Endothelial cell of umbilical vein (primary cell): Measurements from ENCODE around the gene STOX1. TPM values are rescaled to one million over a fixed set of nuclear protein-coding genes. Genes with fewer than 3 reads are reported as not detected.

Source experiments
- BruUV-seq: library from RNA; stranded (reverse); fragments of 400-500 nt; replicated peaks from 2 replicates; lab custom pipeline; 2021; lab: Mats Ljungman, UMichigan
- CTCF ChIA-PET: fragments of 300-600, 350-600 bp; sonication (Branson Sonifier 250); formaldehyde crosslinking; loops from one replicate; lab custom pipeline; 2021; ENCODE audit warnings: antibody characterized with exemption, inconsistent platforms; lab: Charles Lee
- POLR2A ChIA-PET: fragments of 300-600, 350-600 bp; sonication (Branson Sonifier 250); formaldehyde crosslinking; loops from one replicate; lab custom pipeline; 2021; ENCODE audit warnings: antibody characterized with exemption, inconsistent platforms; lab: Charles Lee
- DNase-seq: peaks from one replicate; pipeline ENCODE4 v3.0.0-alpha.2; 2011; ENCODE audit warnings: low read depth, low spot score
- FAIRE-seq: peaks from 2 replicates; lab custom pipeline; 2011; peaks lifted over from hg19 to GRCh38; lab: Jason Lieb, UNC
- H2AFZ ChIP-seq: 2 replicates; pipeline ENCODE4 v1.6.0; 2012; ENCODE audit warnings: low read depth, low read length, control low read depth, inconsistent platforms
- H3K27ac ChIP-seq: 2 replicates; pipeline ENCODE4 v1.5.1; 2011; ENCODE audit warnings: low read depth, mild to moderate bottlenecking, control low read depth, low read length, moderate library complexity; ENCODE audit not compliant: insufficient read depth
- H3K27me3 ChIP-seq, 2 experiments: 2 replicates each; pipeline versions ENCODE4 v1.6.0 to v1.6.1; 2011; ENCODE audit warnings: low read length in 2 of 2, mixed read lengths in 1 of 2; ENCODE audit not compliant: control insufficient read depth in 2 of 2, insufficient read depth in 2 of 2
- H3K36me3 ChIP-seq, 2 experiments: 2 replicates in 1 of 2; 3 replicates in 1 of 2; pipeline ENCODE4 v1.5.1; 2011; ENCODE audit warnings: low read length in 2 of 2, mild to moderate bottlenecking in 1 of 2, moderate library complexity in 1 of 2; ENCODE audit not compliant: control insufficient read depth in 2 of 2, insufficient read depth in 2 of 2; ENCODE audit errors: extremely low read depth in 1 of 2
- H3K4me1 ChIP-seq: 3 replicates; pipeline ENCODE4 v1.5.1; 2011; ENCODE audit warnings: mild to moderate bottlenecking, low read length; ENCODE audit not compliant: control insufficient read depth, insufficient read depth; ENCODE audit errors: extremely low read depth
- H3K4me2 ChIP-seq: 2 replicates; pipeline ENCODE4 v1.6.1; 2011; ENCODE audit warnings: low read length, control low read depth, mixed read lengths; ENCODE audit not compliant: insufficient read depth
- H3K4me3 ChIP-seq, 3 experiments: fragments of 200-600 bp in 1 of 3; sonication (generic), shearing (Covaris generic) in 1 of 3; replicated peaks in 1 of 3; 2 replicates each; pipeline ENCODE4 v1.5.1; 2011 to 2016; ENCODE audit warnings: control low read depth in 3 of 3, low read length in 3 of 3, mild to moderate bottlenecking in 2 of 3, inconsistent platforms in 1 of 3, low read depth in 1 of 3, moderate library complexity in 1 of 3; ENCODE audit not compliant: insufficient read depth in 1 of 3
- H3K79me2 ChIP-seq: 2 replicates; pipeline ENCODE4 v1.6.0; 2012; ENCODE audit warnings: low read length, inconsistent platforms; ENCODE audit not compliant: control insufficient read depth, insufficient read depth
- H3K9ac ChIP-seq: replicated peaks from 2 replicates; pipeline ENCODE3; 2011; ENCODE audit warnings: low read length, control low read depth; ENCODE audit not compliant: insufficient read depth; ENCODE audit errors: extremely low read depth
- H3K9me1 ChIP-seq: replicated peaks from 3 replicates; pipeline ENCODE4 v1.6.0; 2011; ENCODE audit warnings: mild to moderate bottlenecking, low read length; ENCODE audit not compliant: control insufficient read depth, insufficient read depth; ENCODE audit errors: extremely low read depth
- H3K9me3 ChIP-seq: replicated peaks from 2 replicates; pipeline ENCODE4 v1.5.1; 2012; ENCODE audit warnings: low read length, inconsistent platforms; ENCODE audit not compliant: control insufficient read depth, insufficient read depth
- H4K20me1 ChIP-seq: replicated peaks from 2 replicates; pipeline ENCODE3; 2011; ENCODE audit warnings: mild to moderate bottlenecking, low read length; ENCODE audit not compliant: control insufficient read depth, insufficient read depth; ENCODE audit errors: extremely low read depth
- EZH2 ChIP-seq: IDR thresholded peaks from 2 replicates; pipeline ENCODE4 v1.6.1; 2012; ENCODE audit warnings: borderline replicate concordance, low read depth, mild to moderate bottlenecking, moderate library complexity, low read length, inconsistent platforms; ENCODE audit not compliant: severe bottlenecking
- FOS ChIP-seq: IDR thresholded peaks from 2 replicates; pipeline ENCODE4 v1.6.1; 2011; ENCODE audit warnings: mild to moderate bottlenecking, low read length, moderate library complexity, borderline replicate concordance; ENCODE audit not compliant: insufficient read depth
- GATA2 ChIP-seq: IDR thresholded peaks from 2 replicates; pipeline ENCODE4 v1.7.0; 2011; ENCODE audit warnings: low read depth, mild to moderate bottlenecking, moderate library complexity, mixed read lengths, low read length; ENCODE audit not compliant: insufficient read length, insufficient read depth
- JUN ChIP-seq: IDR thresholded peaks from 2 replicates; pipeline ENCODE4 v1.6.1; 2011; ENCODE audit warnings: borderline replicate concordance, low read depth; ENCODE audit not compliant: insufficient read length, insufficient read depth
- MYC ChIP-seq: IDR thresholded peaks from one replicate; pipeline ENCODE4 v1.6.1; 2011; ENCODE audit warnings: mild to moderate bottlenecking, low read depth, low read length
- POLR2A ChIP-seq: IDR thresholded peaks from 2 replicates; pipeline ENCODE4 v1.6.1; 2012; ENCODE audit warnings: low read depth, mild to moderate bottlenecking, control low read depth, low read length
- POLR2AphosphoS5 ChIP-seq: IDR thresholded peaks from 2 replicates; pipeline ENCODE4 v1.6.1; 2012; ENCODE audit warnings: low read depth, mild to moderate bottlenecking, control low read depth, low read length, moderate library complexity; ENCODE audit not compliant: insufficient read depth
- dilution Hi-C: fragments of 300-500 bp; cut with MboI; formaldehyde crosslinking; loops from one replicate; pipeline ENCODE4 v1.15.0; 2019; ENCODE audit warnings: low sequenced_read_pairs; ENCODE audit not compliant: extremely low pct_ligation_motif_present
- intact Hi-C: fragments of 100-400 bp; cut with micrococcal nuclease; formaldehyde crosslinking; loops from one replicate; pipeline ENCODE4 v1.10.0; 2022
- polyA plus RNA-seq, 4 experiments: library from polyadenylated mRNA; depleted of rRNA in 3 of 4; stranded (reverse) in 3 of 4; unstranded in 1 of 4; fragments of >200 nt; gene quantifications; 2 replicates each; pipeline versions ENCODE4 v1.2.1 to v1.2.3, GENCODE V29; 2011 to 2012; ENCODE audit warnings: missing spikeins in 1 of 4
- total RNA-seq: library from RNA; stranded (reverse); gene quantifications from 2 replicates; pipeline ENCODE4 v1.2.3, GENCODE V29; 2021
- TF ChIP-seq, protein P1 (sequence below): IDR thresholded peaks from 2 replicates; pipeline ENCODE4 v1.6.1; 2011; ENCODE audit not compliant: insufficient read depth, insufficient read length
- TF ChIP-seq, protein P2 (sequence below), 2 donors: IDR thresholded peaks; 1 replicate in 1 of 2; 2 replicates in 1 of 2; pipeline ENCODE4 v1.5.1; 2011; ENCODE audit warnings: low read length in 2 of 2, mild to moderate bottlenecking in 2 of 2, moderate library complexity in 2 of 2, control low read depth in 1 of 2, inconsistent platforms in 1 of 2, low read depth in 1 of 2; ENCODE audit not compliant: insufficient read depth in 1 of 2; ENCODE audit errors: extremely low read depth in 1 of 2

Gene STOX1
- total and polyA plus RNA-seq, 2 donors (not counting 3 experiments of a cell fraction or from before 2014, with no cell fraction given), result 0.06 to 0.20 TPM

DNA sequence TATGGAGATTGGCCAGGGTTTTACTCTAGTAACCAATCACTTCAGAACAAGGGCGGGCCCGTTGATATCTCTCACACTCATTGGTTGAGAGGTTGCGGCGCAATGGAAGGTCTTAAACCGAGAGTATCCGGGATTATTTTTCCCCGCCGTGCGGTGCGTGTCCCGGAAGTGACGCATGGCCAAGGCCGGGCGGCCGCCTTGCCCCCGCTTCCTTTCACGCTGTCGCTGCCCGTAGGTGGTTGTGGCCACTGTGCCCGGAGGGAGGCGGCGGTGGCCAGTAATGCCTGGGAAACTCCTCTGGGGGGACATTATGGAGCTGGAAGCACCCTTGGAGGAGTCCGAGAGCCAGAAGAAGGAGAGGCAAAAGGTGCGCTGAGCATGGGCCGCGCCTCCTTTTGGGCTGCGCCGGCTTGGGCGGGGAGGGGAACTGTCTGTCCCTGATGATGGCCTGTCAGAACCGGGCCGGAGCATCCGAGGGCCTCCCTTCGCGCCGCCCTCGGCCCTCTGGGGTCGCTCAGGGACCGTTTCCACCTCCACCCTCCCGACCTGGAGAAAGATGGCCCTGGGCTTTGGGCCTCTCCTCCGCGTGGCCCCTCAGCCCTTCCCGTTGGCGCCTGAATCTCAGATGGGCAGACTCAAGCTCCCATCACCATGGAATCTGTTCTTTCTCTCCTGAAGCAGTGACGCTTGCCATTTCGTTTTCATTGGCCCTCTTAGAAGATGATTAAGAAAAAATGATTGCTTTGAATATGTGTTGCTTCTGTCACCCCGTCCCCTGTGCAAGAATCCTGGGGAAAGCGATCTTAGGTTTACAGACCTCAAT, 74.0 kb downstream of the STOX1 start, which contains the start of gene DDX50:
Gene DDX50 (plus strand): TSS at position 211 of the 823 bp plus-strand sequence. CDS start 70 bp downstream, at position 281.
- BruUV-seq, result TSS peak; percentile 78
- ChIA-PET CTCF (interaction anchor here (1.0 to 1.5 kb wide), 4 partner anchors 54 to 818 kb away, joined by 3 to 5 read pairs (median 3); partner anchors contain the start of genes DDX21 and RUFY2), POLR2A (interaction anchor here (0.6 to 1.4 kb wide), 2 partner anchors 12 to 113 kb away, joined by 3 read pairs; no protein-coding TSS in a partner anchor)
- Histone ChIP-seq H3K4me1 (peaks cover 14% of the 10 kb centered on the region), H3K79me2 (peaks cover 36% of the 10 kb centered on the region), H3K9me3 (no peaks in the 10 kb centered on the region), H3K4me2 (peak within 1 kb of the TSS; percentile 93), H3K4me3 (peak within 1 kb of the TSS; percentile 62 to 92 (median 79)), H2AFZ (peak within 1 kb of the TSS; percentile 84), H4K20me1 (no peaks in the 10 kb centered on the region), H3K36me3 (no peaks in the 10 kb centered on the region), H3K9me1 (no peaks in the 10 kb centered on the region), H3K27me3 (no peaks in the 10 kb centered on the region), H3K9ac (peak within 1 kb of the TSS; percentile 91), H3K27ac (peak within 1 kb of the TSS; percentile 94)
- DNase-seq, result peak; percentile 99
- intact Hi-C loops (loop anchor here (1.0 to 2.0 kb wide), 4 partner anchors 55 to 494 kb away; partner anchors contain the start of genes CCAR1, DDX21 and RUFY2), dilution Hi-C loops (no loop called here)
- FAIRE-seq, result peak; percentile 98
- TF ChIP-seq FOS (no peak), MYC (peak; percentile 28), POLR2AphosphoS5 (peak; percentile 93), POLR2A (peak; percentile 91), EZH2 (no peak), JUN (peak; percentile 33), GATA2 (no peak)
- TF ChIP-seq, protein P1, sequence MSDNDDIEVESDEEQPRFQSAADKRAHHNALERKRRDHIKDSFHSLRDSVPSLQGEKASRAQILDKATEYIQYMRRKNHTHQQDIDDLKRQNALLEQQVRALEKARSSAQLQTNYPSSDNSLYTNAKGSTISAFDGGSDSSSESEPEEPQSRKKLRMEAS, result peak; percentile 40
- TF ChIP-seq, protein P2, sequence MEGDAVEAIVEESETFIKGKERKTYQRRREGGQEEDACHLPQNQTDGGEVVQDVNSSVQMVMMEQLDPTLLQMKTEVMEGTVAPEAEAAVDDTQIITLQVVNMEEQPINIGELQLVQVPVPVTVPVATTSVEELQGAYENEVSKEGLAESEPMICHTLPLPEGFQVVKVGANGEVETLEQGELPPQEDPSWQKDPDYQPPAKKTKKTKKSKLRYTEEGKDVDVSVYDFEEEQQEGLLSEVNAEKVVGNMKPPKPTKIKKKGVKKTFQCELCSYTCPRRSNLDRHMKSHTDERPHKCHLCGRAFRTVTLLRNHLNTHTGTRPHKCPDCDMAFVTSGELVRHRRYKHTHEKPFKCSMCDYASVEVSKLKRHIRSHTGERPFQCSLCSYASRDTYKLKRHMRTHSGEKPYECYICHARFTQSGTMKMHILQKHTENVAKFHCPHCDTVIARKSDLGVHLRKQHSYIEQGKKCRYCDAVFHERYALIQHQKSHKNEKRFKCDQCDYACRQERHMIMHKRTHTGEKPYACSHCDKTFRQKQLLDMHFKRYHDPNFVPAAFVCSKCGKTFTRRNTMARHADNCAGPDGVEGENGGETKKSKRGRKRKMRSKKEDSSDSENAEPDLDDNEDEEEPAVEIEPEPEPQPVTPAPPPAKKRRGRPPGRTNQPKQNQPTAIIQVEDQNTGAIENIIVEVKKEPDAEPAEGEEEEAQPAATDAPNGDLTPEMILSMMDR (IDR thresholded peaks at IDR 0.05; ENCODE audit: extremely low read depth in 1 of 2, insufficient read depth in 1 of 2, low read depth in 1 of 2, low read length in 2 of 2), result peak in 1 of 2 donors; percentile 14
